G401.6 (cell line): ENCODE results near the gene AVPR1A.

Source experiments
- FAIRE-seq: peaks from 2 replicates; lab custom pipeline; 2012; peaks lifted over from hg19 to GRCh38; lab: Jason Lieb, UNC

The AVPR1A gene

GRCh38 chr12:63093711-63094110 lies 57.3 kb downstream of the AVPR1A start:
- no peak for FAIRE-seq

GRCh38 chr12:63093084-63093483 lies 57.9 kb downstream of the AVPR1A start:
- no peak for FAIRE-seq
